NT2/D1 (cell line): ENCODE measurements around the gene MAJIN.

Experiments
- SUZ12 ChIP-seq: IDR thresholded peaks from 2 replicates; pipeline ENCODE4 v1.6.1; 2011; ENCODE audit not compliant: insufficient read length, insufficient read depth; ENCODE audit errors: extremely low read depth
- YY1 ChIP-seq: IDR thresholded peaks from 2 replicates; pipeline ENCODE4 v1.6.1; 2011; ENCODE audit not compliant: insufficient read length, insufficient read depth

DNA sequence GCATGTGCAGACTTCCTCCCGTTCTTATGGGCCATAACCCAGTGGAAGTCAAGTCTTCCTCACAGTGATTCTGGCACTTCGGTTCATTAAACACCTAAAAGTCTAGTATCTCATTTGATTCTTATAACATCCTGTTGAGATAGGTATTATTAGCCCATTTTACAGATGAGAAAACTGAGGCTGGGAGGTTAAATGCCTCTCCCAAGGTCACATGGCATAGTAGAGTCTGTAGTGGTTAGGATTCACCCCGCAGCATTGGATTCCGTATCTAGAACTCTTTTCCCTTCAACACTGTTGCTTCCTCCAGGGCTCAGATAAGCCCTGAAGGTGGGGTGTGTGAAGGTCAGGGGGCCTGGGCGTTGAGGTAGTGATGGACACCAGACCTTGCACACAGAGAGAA is 39.6 kb downstream of the MAJIN start:
- no peak for TF ChIP-seq YY1
- TF ChIP-seq SUZ12 = no peak
